Liver (tissue), 2 donors: ENCODE measurements around the gene BEND3.
"Not testable (repeated sequence)": the region's sequence is repeated elsewhere in the genome, so short reads cannot be mapped to it uniquely, and the experiment has no call there.

ENCODE experiments used
- CTCF ChIP-seq: fragments of 150-350 bp; IDR thresholded peaks from 2 replicates; pipeline ENCODE4 v1.5.1; 2017; ENCODE audit warnings: improper control_type of control experiment, low read depth, low read length; ENCODE audit not compliant: missing input control
- MAX ChIP-seq: IDR thresholded peaks from 2 replicates; pipeline ENCODE4 v1.6.1; 2016; ENCODE audit warnings: antibody characterized with exemption
- REST ChIP-seq: IDR thresholded peaks from 2 replicates; pipeline ENCODE4 v1.6.1; 2016; ENCODE audit warnings: antibody characterized with exemption, mild to moderate bottlenecking
- ZBTB33 ChIP-seq: IDR thresholded peaks from 2 replicates; pipeline ENCODE4 v1.6.1; 2016; ENCODE audit warnings: antibody characterized with exemption
- donor health status: healthy.

- TF ChIP-seq CTCF, ZBTB33, MAX, REST: not testable (repeated sequence)
Measured at GRCh38 chr6:107136324-107136723, 21.0 kb upstream of the BEND3 start.
